Breast epithelium (tissue), 3 donors: ENCODE data around the gene RBM26.

ENCODE experiments used
- POLR2A ChIP-seq: fragments of 450-650 bp; IDR thresholded peaks from one replicate; pipeline ENCODE4 v1.6.1; 2016; ENCODE audit warnings: antibody characterized with exemption, mild to moderate bottlenecking, moderate library complexity
- POLR2AphosphoS5 ChIP-seq, 3 donors: sonication (generic); formaldehyde crosslinking; IDR thresholded peaks; one replicate each; pipeline ENCODE4 v1.6.1; 2017; ENCODE audit warnings: antibody characterized with exemption in 3 of 3
- TF ChIP-seq, protein P1 (sequence below), 3 donors: fragments of 450-650 bp; IDR thresholded peaks; one replicate each; pipeline ENCODE4 v1.5.1; 2016 to 2017; ENCODE audit warnings: antibody characterized with exemption in 3 of 3, mild to moderate bottlenecking in 3 of 3, moderate library complexity in 3 of 3

DNA sequence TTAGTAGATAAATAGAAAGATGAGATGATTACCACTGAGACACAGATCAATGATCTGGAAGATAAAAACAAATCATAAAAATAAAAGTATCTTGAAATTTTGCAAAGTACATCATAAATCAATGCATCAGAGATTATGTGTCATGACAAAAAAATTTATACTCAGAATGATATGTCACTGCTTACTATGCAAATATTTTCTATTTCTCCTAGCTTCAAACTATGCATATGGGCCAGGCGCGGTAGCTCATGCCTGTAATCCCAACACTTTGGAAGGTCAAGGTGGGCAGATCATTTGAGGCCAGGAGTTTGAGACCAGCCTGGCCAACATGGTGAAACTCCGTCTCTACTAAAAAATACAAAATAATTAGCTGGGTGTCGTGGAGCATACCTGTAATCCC is 17.3 kb upstream of the RBM26 start:
- TF ChIP-seq, protein P1, sequence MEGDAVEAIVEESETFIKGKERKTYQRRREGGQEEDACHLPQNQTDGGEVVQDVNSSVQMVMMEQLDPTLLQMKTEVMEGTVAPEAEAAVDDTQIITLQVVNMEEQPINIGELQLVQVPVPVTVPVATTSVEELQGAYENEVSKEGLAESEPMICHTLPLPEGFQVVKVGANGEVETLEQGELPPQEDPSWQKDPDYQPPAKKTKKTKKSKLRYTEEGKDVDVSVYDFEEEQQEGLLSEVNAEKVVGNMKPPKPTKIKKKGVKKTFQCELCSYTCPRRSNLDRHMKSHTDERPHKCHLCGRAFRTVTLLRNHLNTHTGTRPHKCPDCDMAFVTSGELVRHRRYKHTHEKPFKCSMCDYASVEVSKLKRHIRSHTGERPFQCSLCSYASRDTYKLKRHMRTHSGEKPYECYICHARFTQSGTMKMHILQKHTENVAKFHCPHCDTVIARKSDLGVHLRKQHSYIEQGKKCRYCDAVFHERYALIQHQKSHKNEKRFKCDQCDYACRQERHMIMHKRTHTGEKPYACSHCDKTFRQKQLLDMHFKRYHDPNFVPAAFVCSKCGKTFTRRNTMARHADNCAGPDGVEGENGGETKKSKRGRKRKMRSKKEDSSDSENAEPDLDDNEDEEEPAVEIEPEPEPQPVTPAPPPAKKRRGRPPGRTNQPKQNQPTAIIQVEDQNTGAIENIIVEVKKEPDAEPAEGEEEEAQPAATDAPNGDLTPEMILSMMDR (IDR thresholded peaks at IDR 0.05) = no peak
- TF ChIP-seq POLR2AphosphoS5 (IDR thresholded peaks at IDR 0.05) (no peak), POLR2A (no peak)
